Calu3 (cell line): ENCODE measurements around the gene ARID3C. TPM values are rescaled to one million over a fixed set of nuclear protein-coding genes. Genes with fewer than 3 reads are reported as not detected.
"Not testable (repeated sequence)": the region's sequence is repeated elsewhere in the genome, so short reads cannot be mapped to it uniquely, and the experiment has no call there.

ENCODE experiments used
- BruUV-seq: library from RNA; stranded (reverse); fragments of 400-500 nt; replicated peaks from 2 replicates; lab custom pipeline; 2021; lab: Mats Ljungman, UMichigan
- CTCF ChIA-PET: fragments of 300-600 bp; sonication (Branson Sonifier 250); formaldehyde crosslinking; loops from one replicate; lab custom pipeline; 2022; ENCODE audit warnings: antibody characterized with exemption; lab: Charles Lee
- DNase-seq: peaks from one replicate; pipeline ENCODE4 v3.0.0; 2022
- H3K27ac Mint-ChIP-seq: one replicate; pipeline ENCODE4 v1.8.0; 2022; ENCODE audit warnings: mixed read lengths; ENCODE audit not compliant: unreplicated experiment
- H3K27me3 Mint-ChIP-seq: one replicate; pipeline ENCODE4 v1.8.0; 2022; ENCODE audit warnings: mixed read lengths; ENCODE audit not compliant: unreplicated experiment
- H3K36me3 Mint-ChIP-seq: one replicate; pipeline ENCODE4 v1.8.0; 2022; ENCODE audit warnings: mild to moderate bottlenecking, moderate library complexity, mixed read lengths; ENCODE audit not compliant: insufficient read depth, unreplicated experiment
- H3K4me1 Mint-ChIP-seq: one replicate; pipeline ENCODE4 v1.8.0; 2022; ENCODE audit warnings: mild to moderate bottlenecking, low read depth, mixed read lengths; ENCODE audit not compliant: unreplicated experiment
- H3K4me3 Mint-ChIP-seq: one replicate; pipeline ENCODE4 v1.8.0; 2022; ENCODE audit warnings: mild to moderate bottlenecking, low read depth, moderate library complexity, mixed read lengths; ENCODE audit not compliant: unreplicated experiment
- H3K9me3 Mint-ChIP-seq: one replicate; pipeline ENCODE4 v1.8.0; 2022; ENCODE audit warnings: low read depth, mixed read lengths; ENCODE audit not compliant: unreplicated experiment
- CTCF ChIP-seq: fragments of 200-600 bp; IDR thresholded peaks from one replicate; pipeline ENCODE4 v1.8.0; 2022; ENCODE audit warnings: antibody characterized with exemption; ENCODE audit not compliant: unreplicated experiment
- intact Hi-C: fragments of 100-400 bp; cut with micrococcal nuclease; formaldehyde crosslinking; loops from one replicate; pipeline ENCODE4 v1.10.0; 2022; ENCODE audit not compliant: unreplicated experiment
- total RNA-seq: library from RNA; stranded (reverse); gene quantifications from 2 replicates; pipeline ENCODE4 v1.2.3, GENCODE V29; 2022

Gene ARID3C
- total RNA-seq, 1 experiment from 2014 or later, result not detected

GRCh38 chr9:34646211-34647083 lies 17.6 kb upstream of the ARID3C start, which contains the start of gene GALT:
Gene GALT (plus strand): TSS chr9:34646675. CDS start chr9:34646705, 30 bp downstream.
- peak; percentile 95 for DNase-seq
- H3K9me3 Mint-ChIP-seq, result no peaks in the 10 kb centered on the region
- BruUV-seq, result no TSS peak
- peak within 1 kb of the TSS; percentile 67 for H3K27ac Mint-ChIP-seq
- intact Hi-C loops, result no loop called here
- CTCF ChIA-PET, result interaction anchor here (0.5 to 1.5 kb wide), 7 partner anchors 9 to 1087 kb away, joined by 3 to 6 read pairs (median 3); partner anchors contain the start of gene SIGMAR1
- H3K4me3 Mint-ChIP-seq, result peak within 1 kb of the TSS; percentile 74
- TF ChIP-seq CTCF, result no peak
- peaks cover 13% of the 10 kb centered on the region for H3K36me3 Mint-ChIP-seq
- peaks cover 10% of the 10 kb centered on the region for H3K4me1 Mint-ChIP-seq
- H3K27me3 Mint-ChIP-seq, result no peaks in the 10 kb centered on the region

GRCh38 chr9:34644766-34645314 lies 16.0 kb upstream of the ARID3C start:
- no peak for DNase-seq
- Mint-ChIP-seq H3K4me3 (no peak overlapping the region), H3K27ac (no peak overlapping the region), H3K27me3 (no peaks in the 10 kb centered on the region), H3K9me3 (no peaks in the 10 kb centered on the region), H3K36me3 (peaks cover 13% of the 10 kb centered on the region), H3K4me1 (peaks cover 9% of the 10 kb centered on the region)
- intact Hi-C loops, result no loop called here
- no peak for TF ChIP-seq CTCF
- BruUV-seq, result no TSS peak
- CTCF ChIA-PET, result no interaction called here

GRCh38 chr9:34642679-34643078 lies 13.8 kb upstream of the ARID3C start:
- Mint-ChIP-seq H3K4me1 (peaks cover 15% of the 10 kb centered on the region), H3K4me3 (no peak overlapping the region), H3K9me3 (no peaks in the 10 kb centered on the region), H3K36me3 (peaks cover 19% of the 10 kb centered on the region), H3K27ac (no peak overlapping the region), H3K27me3 (no peaks in the 10 kb centered on the region)
- no peak for TF ChIP-seq CTCF
- intact Hi-C loops, result no loop called here
- DNase-seq, result no peak
- CTCF ChIA-PET, result no interaction called here
- no TSS peak for BruUV-seq

GRCh38 chr9:34639322-34639721 lies 10.5 kb upstream of the ARID3C start:
- intact Hi-C loops, BruUV-seq, CTCF ChIA-PET, H3K27ac Mint-ChIP-seq, H3K4me3 Mint-ChIP-seq, H3K9me3 Mint-ChIP-seq, H3K27me3 Mint-ChIP-seq, DNase-seq: not testable (repeated sequence)
- Mint-ChIP-seq H3K36me3 (peaks cover 16% of the 10 kb centered on the region), H3K4me1 (peaks cover 10% of the 10 kb centered on the region)
